Endothelial cell of umbilical vein (primary cell): ENCODE results near the gene FBXO3. TPM values are rescaled to one million over a fixed set of nuclear protein-coding genes. Genes with fewer than 3 reads are reported as not detected.
"Not testable (repeated sequence)": the region's sequence is repeated elsewhere in the genome, so short reads cannot be mapped to it uniquely, and the experiment has no call there.

Experiments used
- BruUV-seq: library from RNA; stranded (reverse); fragments of 400-500 nt; replicated peaks from 2 replicates; lab custom pipeline; 2021; lab: Mats Ljungman, UMichigan
- CTCF ChIA-PET: fragments of 300-600, 350-600 bp; sonication (Branson Sonifier 250); formaldehyde crosslinking; loops from one replicate; lab custom pipeline; 2021; ENCODE audit warnings: antibody characterized with exemption, inconsistent platforms; lab: Charles Lee
- POLR2A ChIA-PET: fragments of 300-600, 350-600 bp; sonication (Branson Sonifier 250); formaldehyde crosslinking; loops from one replicate; lab custom pipeline; 2021; ENCODE audit warnings: antibody characterized with exemption, inconsistent platforms; lab: Charles Lee
- DNase-seq: peaks from one replicate; pipeline ENCODE4 v3.0.0-alpha.2; 2011; ENCODE audit warnings: low read depth, low spot score
- FAIRE-seq: peaks from 2 replicates; lab custom pipeline; 2011; peaks lifted over from hg19 to GRCh38; lab: Jason Lieb, UNC
- H2AFZ ChIP-seq: 2 replicates; pipeline ENCODE4 v1.6.0; 2012; ENCODE audit warnings: low read depth, low read length, control low read depth, inconsistent platforms
- H3K27ac ChIP-seq: 2 replicates; pipeline ENCODE4 v1.5.1; 2011; ENCODE audit warnings: low read depth, mild to moderate bottlenecking, control low read depth, low read length, moderate library complexity; ENCODE audit not compliant: insufficient read depth
- H3K27me3 ChIP-seq, 2 experiments: 2 replicates each; pipeline versions ENCODE4 v1.6.0 to v1.6.1; 2011; ENCODE audit warnings: low read length in 2 of 2, mixed read lengths in 1 of 2; ENCODE audit not compliant: control insufficient read depth in 2 of 2, insufficient read depth in 2 of 2
- H3K36me3 ChIP-seq, 2 experiments: 2 replicates in 1 of 2; 3 replicates in 1 of 2; pipeline ENCODE4 v1.5.1; 2011; ENCODE audit warnings: low read length in 2 of 2, mild to moderate bottlenecking in 1 of 2, moderate library complexity in 1 of 2; ENCODE audit not compliant: control insufficient read depth in 2 of 2, insufficient read depth in 2 of 2; ENCODE audit errors: extremely low read depth in 1 of 2
- H3K4me1 ChIP-seq: 3 replicates; pipeline ENCODE4 v1.5.1; 2011; ENCODE audit warnings: mild to moderate bottlenecking, low read length; ENCODE audit not compliant: control insufficient read depth, insufficient read depth; ENCODE audit errors: extremely low read depth
- H3K4me2 ChIP-seq: 2 replicates; pipeline ENCODE4 v1.6.1; 2011; ENCODE audit warnings: low read length, control low read depth, mixed read lengths; ENCODE audit not compliant: insufficient read depth
- H3K4me3 ChIP-seq, 3 experiments: fragments of 200-600 bp in 1 of 3; sonication (generic), shearing (Covaris generic) in 1 of 3; replicated peaks in 1 of 3; 2 replicates each; pipeline ENCODE4 v1.5.1; 2011 to 2016; ENCODE audit warnings: control low read depth in 3 of 3, low read length in 3 of 3, mild to moderate bottlenecking in 2 of 3, inconsistent platforms in 1 of 3, low read depth in 1 of 3, moderate library complexity in 1 of 3; ENCODE audit not compliant: insufficient read depth in 1 of 3
- H3K79me2 ChIP-seq: 2 replicates; pipeline ENCODE4 v1.6.0; 2012; ENCODE audit warnings: low read length, inconsistent platforms; ENCODE audit not compliant: control insufficient read depth, insufficient read depth
- H3K9ac ChIP-seq: replicated peaks from 2 replicates; pipeline ENCODE3; 2011; ENCODE audit warnings: low read length, control low read depth; ENCODE audit not compliant: insufficient read depth; ENCODE audit errors: extremely low read depth
- H3K9me1 ChIP-seq: replicated peaks from 3 replicates; pipeline ENCODE4 v1.6.0; 2011; ENCODE audit warnings: mild to moderate bottlenecking, low read length; ENCODE audit not compliant: control insufficient read depth, insufficient read depth; ENCODE audit errors: extremely low read depth
- H3K9me3 ChIP-seq: replicated peaks from 2 replicates; pipeline ENCODE4 v1.5.1; 2012; ENCODE audit warnings: low read length, inconsistent platforms; ENCODE audit not compliant: control insufficient read depth, insufficient read depth
- H4K20me1 ChIP-seq: replicated peaks from 2 replicates; pipeline ENCODE3; 2011; ENCODE audit warnings: mild to moderate bottlenecking, low read length; ENCODE audit not compliant: control insufficient read depth, insufficient read depth; ENCODE audit errors: extremely low read depth
- CTCF ChIP-seq, 2 donors: IDR thresholded peaks; 1 replicate in 1 of 2; 2 replicates in 1 of 2; pipeline ENCODE4 v1.5.1; 2011; ENCODE audit warnings: low read length in 2 of 2, mild to moderate bottlenecking in 2 of 2, moderate library complexity in 2 of 2, control low read depth in 1 of 2, inconsistent platforms in 1 of 2, low read depth in 1 of 2; ENCODE audit not compliant: insufficient read depth in 1 of 2; ENCODE audit errors: extremely low read depth in 1 of 2
- EZH2 ChIP-seq: IDR thresholded peaks from 2 replicates; pipeline ENCODE4 v1.6.1; 2012; ENCODE audit warnings: borderline replicate concordance, low read depth, mild to moderate bottlenecking, moderate library complexity, low read length, inconsistent platforms; ENCODE audit not compliant: severe bottlenecking
- FOS ChIP-seq: IDR thresholded peaks from 2 replicates; pipeline ENCODE4 v1.6.1; 2011; ENCODE audit warnings: mild to moderate bottlenecking, low read length, moderate library complexity, borderline replicate concordance; ENCODE audit not compliant: insufficient read depth
- GATA2 ChIP-seq: IDR thresholded peaks from 2 replicates; pipeline ENCODE4 v1.7.0; 2011; ENCODE audit warnings: low read depth, mild to moderate bottlenecking, moderate library complexity, mixed read lengths, low read length; ENCODE audit not compliant: insufficient read length, insufficient read depth
- JUN ChIP-seq: IDR thresholded peaks from 2 replicates; pipeline ENCODE4 v1.6.1; 2011; ENCODE audit warnings: borderline replicate concordance, low read depth; ENCODE audit not compliant: insufficient read length, insufficient read depth
- MAX ChIP-seq: IDR thresholded peaks from 2 replicates; pipeline ENCODE4 v1.6.1; 2011; ENCODE audit not compliant: insufficient read depth, insufficient read length
- MYC ChIP-seq: IDR thresholded peaks from one replicate; pipeline ENCODE4 v1.6.1; 2011; ENCODE audit warnings: mild to moderate bottlenecking, low read depth, low read length
- POLR2A ChIP-seq: IDR thresholded peaks from 2 replicates; pipeline ENCODE4 v1.6.1; 2012; ENCODE audit warnings: low read depth, mild to moderate bottlenecking, control low read depth, low read length
- POLR2AphosphoS5 ChIP-seq: IDR thresholded peaks from 2 replicates; pipeline ENCODE4 v1.6.1; 2012; ENCODE audit warnings: low read depth, mild to moderate bottlenecking, control low read depth, low read length, moderate library complexity; ENCODE audit not compliant: insufficient read depth
- dilution Hi-C: fragments of 300-500 bp; cut with MboI; formaldehyde crosslinking; loops from one replicate; pipeline ENCODE4 v1.15.0; 2019; ENCODE audit warnings: low sequenced_read_pairs; ENCODE audit not compliant: extremely low pct_ligation_motif_present
- intact Hi-C: fragments of 100-400 bp; cut with micrococcal nuclease; formaldehyde crosslinking; loops from one replicate; pipeline ENCODE4 v1.10.0; 2022
- polyA plus RNA-seq, 4 experiments: library from polyadenylated mRNA; depleted of rRNA in 3 of 4; stranded (reverse) in 3 of 4; unstranded in 1 of 4; fragments of >200 nt; gene quantifications; 2 replicates each; pipeline versions ENCODE4 v1.2.1 to v1.2.3, GENCODE V29; 2011 to 2012; ENCODE audit warnings: missing spikeins in 1 of 4
- total RNA-seq: library from RNA; stranded (reverse); gene quantifications from 2 replicates; pipeline ENCODE4 v1.2.3, GENCODE V29; 2021

FBXO3 gene
- total and polyA plus RNA-seq, 2 donors (not counting 3 experiments of a cell fraction or from before 2014, with no cell fraction given), result 18.0 to 23.1 TPM

GRCh38 chr11:33708985-33709384, 65.3 kb downstream of the FBXO3 start:
- Histone ChIP-seq H4K20me1 (no peaks in the 10 kb centered on the region), H3K27ac (no peak overlapping the region), H3K79me2 (peaks cover 83% of the 10 kb centered on the region), H2AFZ (no peak overlapping the region), H3K27me3 (no peaks in the 10 kb centered on the region), H3K36me3 (peaks cover 27 to 44% of the 10 kb centered on the region in 2 experiments), H3K4me2 (no peak overlapping the region), H3K4me1 (peaks cover 61% of the 10 kb centered on the region), H3K9ac (no peak overlapping the region), H3K9me3 (no peaks in the 10 kb centered on the region), H3K4me3 (no peak overlapping the region), H3K9me1 (no peaks in the 10 kb centered on the region)
- FAIRE-seq, result no peak
- TF ChIP-seq MAX (no peak), JUN (no peak), POLR2AphosphoS5 (no peak), POLR2A (no peak), FOS (no peak), EZH2 (no peak), CTCF (IDR thresholded peaks at IDR 0.05; ENCODE audit: extremely low read depth in 1 of 2, insufficient read depth in 1 of 2, low read depth in 1 of 2, low read length in 2 of 2) (no peak), MYC (no peak), GATA2 (no peak)
- dilution Hi-C loops, result no loop called here
- CTCF ChIA-PET, result interaction anchor here (1.1 to 13.8 kb wide), 4 partner anchors 9 to 33 kb away, joined by 3 to 254 read pairs (median 5); partner anchors contain the start of genes C11orf91 and CD59
- intact Hi-C loops, result no loop called here
- POLR2A ChIA-PET, result interaction anchor here (1.4 kb wide), 1 partner anchor 16 kb away, joined by 3 read pairs; no protein-coding TSS in a partner anchor
- BruUV-seq, result TSS peak; percentile 18
- no peak for DNase-seq

- intact Hi-C loops, H2AFZ ChIP-seq, H3K4me3 ChIP-seq, BruUV-seq, DNase-seq, H3K9me3 ChIP-seq, H3K9ac ChIP-seq, H4K20me1 ChIP-seq, H3K27me3 ChIP-seq, H3K4me2 ChIP-seq, H3K9me1 ChIP-seq, H3K27ac ChIP-seq, dilution Hi-C loops: not testable (repeated sequence)
- peak; percentile 92 for FAIRE-seq
- peaks cover 22 to 32% of the 10 kb centered on the region in 2 experiments for H3K36me3 ChIP-seq
- H3K79me2 ChIP-seq, result peaks cover 71% of the 10 kb centered on the region
- ChIA-PET POLR2A (interaction anchor here (0.6 to 1.1 kb wide), 2 partner anchors 28 to 176 kb away, joined by 5 read pairs; partner anchors contain the start of gene CD59), CTCF (interaction anchor here (0.7 to 13.8 kb wide), 4 partner anchors 8 to 34 kb away, joined by 3 to 254 read pairs (median 10); no protein-coding TSS in a partner anchor)
- H3K4me1 ChIP-seq, result peaks cover 70% of the 10 kb centered on the region
Observed at GRCh38 chr11:33707831-33708230, 66.5 kb downstream of the FBXO3 start.
